HepG2 (cell line): ENCODE measurements around the gene AK6. TPM values are rescaled to one million over a fixed set of nuclear protein-coding genes. Genes with fewer than 3 reads are reported as not detected.
A peak's percentile ranks its signal among the peaks of the same experiment; 100 is the strongest.

Experiments used
- ASH2L ChIP-seq: fragments of 300-600, 200-600 bp; sonication (generic); IDR thresholded peaks from 2 replicates; pipeline ENCODE4 v1.7.0; 2017; ENCODE audit warnings: low read depth, mild to moderate bottlenecking, moderate library complexity, mixed read lengths, low read length; ENCODE audit not compliant: insufficient read length
- BORCS8-MEF2B ChIP-seq: sonication (generic); formaldehyde crosslinking; IDR thresholded peaks from 2 replicates; pipeline ENCODE4 v1.8.0; 2022; ENCODE audit warnings: mild to moderate bottlenecking, missing genetic modification reagents
- DMAP1 ChIP-seq: IDR thresholded peaks from 2 replicates; pipeline ENCODE4 v1.6.1; 2016
- ETV5 ChIP-seq: IDR thresholded peaks from 2 replicates; pipeline ENCODE4 v1.6.1; 2018; ENCODE audit warnings: missing biosample characterization, missing genetic modification reagents, inconsistent platforms, borderline replicate concordance
- EZH2 ChIP-seq: conservative IDR thresholded peaks from 2 replicates; pipeline ENCODE4 v1.6.1; 2012; ENCODE audit warnings: mild to moderate bottlenecking, low read depth, low read length, moderate library complexity
- FOXP1 ChIP-seq, 2 experiments: fragments of 450-650 bp in 1 of 2; IDR thresholded peaks; 2 replicates each; pipeline ENCODE4 v1.6.1; 2017 to 2018; ENCODE audit warnings: antibody characterized with exemption in 1 of 2
- GLI4 ChIP-seq: sonication (generic); formaldehyde crosslinking; IDR thresholded peaks from 2 replicates; pipeline ENCODE4 v1.5.1; 2020; ENCODE audit warnings: missing genetic modification reagents, mild to moderate bottlenecking, moderate library complexity, borderline replicate concordance
- MAFF ChIP-seq: IDR thresholded peaks from 2 replicates; pipeline ENCODE4 v1.6.1; 2011; ENCODE audit warnings: low read depth, low read length, improper control_type of control experiment
- RXRA ChIP-seq: sonication (generic); formaldehyde crosslinking; IDR thresholded peaks from 2 replicates; pipeline ENCODE4 v1.5.1; 2020; ENCODE audit warnings: missing genetic modification reagents
- ZNF326 ChIP-seq: sonication (generic); formaldehyde crosslinking; IDR thresholded peaks from 2 replicates; pipeline ENCODE4 v1.4.0; 2020; ENCODE audit warnings: missing genetic modification reagents, borderline replicate concordance
- ZNF484 ChIP-seq: sonication (generic); formaldehyde crosslinking; IDR thresholded peaks from 2 replicates; pipeline ENCODE4 v1.5.1; 2020; ENCODE audit warnings: mild to moderate bottlenecking, low read depth, missing genetic modification reagents, borderline replicate concordance
- ZNF607 ChIP-seq: sonication (generic); formaldehyde crosslinking; IDR thresholded peaks from 2 replicates; pipeline ENCODE4 v1.5.1; 2020; ENCODE audit warnings: missing genetic modification reagents, mild to moderate bottlenecking, borderline replicate concordance
- ZNF703 ChIP-seq: sonication (generic); formaldehyde crosslinking; IDR thresholded peaks from 2 replicates; pipeline ENCODE4 v1.5.1; 2020; ENCODE audit warnings: missing genetic modification reagents, mild to moderate bottlenecking, moderate library complexity, borderline replicate concordance
- ZNF883 ChIP-seq: sonication (generic); formaldehyde crosslinking; IDR thresholded peaks from 2 replicates; pipeline ENCODE4 v1.5.1; 2020; ENCODE audit warnings: mild to moderate bottlenecking, missing genetic modification reagents; ENCODE audit errors: not compliant biosample characterization
- polyA plus RNA-seq, 8 experiments: library from polyadenylated mRNA; depleted of rRNA in 3 of 8; stranded (reverse) in 7 of 8; unstranded in 1 of 8; fragments of >200 nt; fragmentation: Illumina TruSeq in 4 of 8; extraction: Trizol in 4 of 8; gene quantifications; 2 replicates each; pipeline versions ENCODE4 v1.2.1 to v1.2.3, GENCODE V29; 2011 to 2016; ENCODE audit warnings: low read depth in 4 of 8, missing spikeins in 1 of 8, mixed read lengths in 1 of 8; ENCODE audit not compliant: insufficient read depth in 1 of 8
- total RNA-seq, 5 experiments: library from RNA; depleted of rRNA; stranded (reverse); fragments of >200 nt; fragmentation: Illumina TruSeq; extraction: Trizol; gene quantifications; 2 replicates each; pipeline ENCODE4 v1.2.3, GENCODE V29; 2016; ENCODE audit warnings: low read depth in 1 of 5
- TF ChIP-seq, protein P1 (sequence below): sonication (generic); formaldehyde crosslinking; IDR thresholded peaks from 2 replicates; pipeline ENCODE4 v1.5.1; 2020; ENCODE audit warnings: mild to moderate bottlenecking, missing genetic modification reagents, borderline replicate concordance
- TF ChIP-seq, protein P2 (sequence below), 2 experiments: fragments of 450-650 bp in 1 of 2; sonication (generic) in 1 of 2; formaldehyde crosslinking; IDR thresholded peaks; 2 replicates each; pipeline versions ENCODE4 v1.5.0 to v1.8.0; 2020 to 2022; ENCODE audit warnings: mild to moderate bottlenecking in 1 of 2, missing genetic modification reagents in 1 of 2
- TF ChIP-seq, protein P3 (sequence below): sonication (generic); formaldehyde crosslinking; conservative IDR thresholded peaks from 2 replicates; pipeline ENCODE4 v1.8.1; 2023; ENCODE audit warnings: missing genetic modification reagents
- TF ChIP-seq, protein P4 (sequence below): sonication (generic); formaldehyde crosslinking; IDR thresholded peaks from 2 replicates; pipeline ENCODE4 v1.5.0; 2020; ENCODE audit warnings: mild to moderate bottlenecking, missing genetic modification reagents, borderline replicate concordance

AK6 gene
- total and polyA plus RNA-seq, 2 of the 13 experiments (the other 11 are each of a cell fraction or from before 2014, with no cell fraction given), result 31.1 to 77.2 TPM

DNA sequence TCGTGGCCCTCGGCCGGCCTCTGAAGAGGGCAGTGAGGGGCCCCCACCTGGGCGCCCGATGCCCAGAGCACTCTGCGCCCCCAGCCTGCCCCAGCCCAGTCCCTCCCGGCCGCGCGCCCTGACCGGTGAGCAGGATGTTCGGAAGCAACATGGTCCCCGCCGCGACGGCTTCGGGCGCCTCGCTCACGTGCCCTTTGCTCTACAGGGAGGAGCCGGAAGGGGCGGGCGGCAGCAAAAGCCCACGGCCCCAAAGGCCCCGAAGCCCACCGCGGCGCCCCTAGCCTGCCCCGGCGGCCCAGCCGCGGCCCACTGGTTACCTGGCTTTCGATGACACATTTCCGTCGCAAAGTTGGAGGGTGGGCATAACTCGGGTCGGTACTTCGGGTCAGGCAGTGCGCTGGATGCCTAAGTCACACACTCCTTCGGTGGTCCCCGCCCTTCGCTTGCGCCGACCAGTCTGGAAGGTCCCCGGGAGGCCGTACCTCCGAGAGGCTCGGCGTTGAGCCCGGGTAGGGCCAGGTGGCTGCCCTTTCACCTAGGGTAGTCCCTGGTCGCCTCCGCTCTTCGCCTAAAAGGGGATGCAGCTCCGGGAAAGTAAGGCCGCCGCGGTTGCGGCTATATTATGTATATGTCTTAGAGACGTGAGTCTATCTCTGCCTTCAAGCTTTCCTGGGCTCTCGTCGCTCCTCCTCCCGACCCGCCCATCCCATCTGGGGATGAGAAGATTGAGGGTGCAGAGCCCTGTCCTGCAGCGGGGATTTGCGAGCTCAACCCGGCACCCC is at the start of gene AK6, which contains the start of the genes RAD17 and TAF9 (continued):
- peak; percentile 30 for TF ChIP-seq ZNF883 (CRISPR knock-in tag)
- TF ChIP-seq ETV5 (CRISPR knock-in tag), result peak; percentile 90
- TF ChIP-seq, protein P1, sequence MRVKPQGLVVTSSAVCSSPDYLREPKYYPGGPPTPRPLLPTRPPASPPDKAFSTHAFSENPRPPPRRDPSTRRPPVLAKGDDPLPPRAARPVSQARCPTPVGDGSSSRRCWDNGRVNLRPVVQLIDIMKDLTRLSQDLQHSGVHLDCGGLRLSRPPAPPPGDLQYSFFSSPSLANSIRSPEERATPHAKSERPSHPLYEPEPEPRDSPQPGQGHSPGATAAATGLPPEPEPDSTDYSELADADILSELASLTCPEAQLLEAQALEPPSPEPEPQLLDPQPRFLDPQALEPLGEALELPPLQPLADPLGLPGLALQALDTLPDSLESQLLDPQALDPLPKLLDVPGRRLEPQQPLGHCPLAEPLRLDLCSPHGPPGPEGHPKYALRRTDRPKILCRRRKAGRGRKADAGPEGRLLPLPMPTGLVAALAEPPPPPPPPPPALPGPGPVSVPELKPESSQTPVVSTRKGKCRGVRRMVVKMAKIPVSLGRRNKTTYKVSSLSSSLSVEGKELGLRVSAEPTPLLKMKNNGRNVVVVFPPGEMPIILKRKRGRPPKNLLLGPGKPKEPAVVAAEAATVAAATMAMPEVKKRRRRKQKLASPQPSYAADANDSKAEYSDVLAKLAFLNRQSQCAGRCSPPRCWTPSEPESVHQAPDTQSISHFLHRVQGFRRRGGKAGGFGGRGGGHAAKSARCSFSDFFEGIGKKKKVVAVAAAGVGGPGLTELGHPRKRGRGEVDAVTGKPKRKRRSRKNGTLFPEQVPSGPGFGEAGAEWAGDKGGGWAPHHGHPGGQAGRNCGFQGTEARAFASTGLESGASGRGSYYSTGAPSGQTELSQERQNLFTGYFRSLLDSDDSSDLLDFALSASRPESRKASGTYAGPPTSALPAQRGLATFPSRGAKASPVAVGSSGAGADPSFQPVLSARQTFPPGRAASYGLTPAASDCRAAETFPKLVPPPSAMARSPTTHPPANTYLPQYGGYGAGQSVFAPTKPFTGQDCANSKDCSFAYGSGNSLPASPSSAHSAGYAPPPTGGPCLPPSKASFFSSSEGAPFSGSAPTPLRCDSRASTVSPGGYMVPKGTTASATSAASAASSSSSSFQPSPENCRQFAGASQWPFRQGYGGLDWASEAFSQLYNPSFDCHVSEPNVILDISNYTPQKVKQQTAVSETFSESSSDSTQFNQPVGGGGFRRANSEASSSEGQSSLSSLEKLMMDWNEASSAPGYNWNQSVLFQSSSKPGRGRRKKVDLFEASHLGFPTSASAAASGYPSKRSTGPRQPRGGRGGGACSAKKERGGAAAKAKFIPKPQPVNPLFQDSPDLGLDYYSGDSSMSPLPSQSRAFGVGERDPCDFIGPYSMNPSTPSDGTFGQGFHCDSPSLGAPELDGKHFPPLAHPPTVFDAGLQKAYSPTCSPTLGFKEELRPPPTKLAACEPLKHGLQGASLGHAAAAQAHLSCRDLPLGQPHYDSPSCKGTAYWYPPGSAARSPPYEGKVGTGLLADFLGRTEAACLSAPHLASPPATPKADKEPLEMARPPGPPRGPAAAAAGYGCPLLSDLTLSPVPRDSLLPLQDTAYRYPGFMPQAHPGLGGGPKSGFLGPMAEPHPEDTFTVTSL, result peak; percentile 70
- TF ChIP-seq EZH2, result no peak
- TF ChIP-seq, protein P2, sequence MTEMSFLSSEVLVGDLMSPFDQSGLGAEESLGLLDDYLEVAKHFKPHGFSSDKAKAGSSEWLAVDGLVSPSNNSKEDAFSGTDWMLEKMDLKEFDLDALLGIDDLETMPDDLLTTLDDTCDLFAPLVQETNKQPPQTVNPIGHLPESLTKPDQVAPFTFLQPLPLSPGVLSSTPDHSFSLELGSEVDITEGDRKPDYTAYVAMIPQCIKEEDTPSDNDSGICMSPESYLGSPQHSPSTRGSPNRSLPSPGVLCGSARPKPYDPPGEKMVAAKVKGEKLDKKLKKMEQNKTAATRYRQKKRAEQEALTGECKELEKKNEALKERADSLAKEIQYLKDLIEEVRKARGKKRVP (CRISPR knock-in tag; IDR thresholded peaks at IDR 0.05), result 0 out of 4 replicates have a peak, but pooled peaks of 1 of the 2 experiments have one; percentile 22
- TF ChIP-seq RXRA (CRISPR knock-in tag), result peak; percentile 92
- TF ChIP-seq, protein P3, sequence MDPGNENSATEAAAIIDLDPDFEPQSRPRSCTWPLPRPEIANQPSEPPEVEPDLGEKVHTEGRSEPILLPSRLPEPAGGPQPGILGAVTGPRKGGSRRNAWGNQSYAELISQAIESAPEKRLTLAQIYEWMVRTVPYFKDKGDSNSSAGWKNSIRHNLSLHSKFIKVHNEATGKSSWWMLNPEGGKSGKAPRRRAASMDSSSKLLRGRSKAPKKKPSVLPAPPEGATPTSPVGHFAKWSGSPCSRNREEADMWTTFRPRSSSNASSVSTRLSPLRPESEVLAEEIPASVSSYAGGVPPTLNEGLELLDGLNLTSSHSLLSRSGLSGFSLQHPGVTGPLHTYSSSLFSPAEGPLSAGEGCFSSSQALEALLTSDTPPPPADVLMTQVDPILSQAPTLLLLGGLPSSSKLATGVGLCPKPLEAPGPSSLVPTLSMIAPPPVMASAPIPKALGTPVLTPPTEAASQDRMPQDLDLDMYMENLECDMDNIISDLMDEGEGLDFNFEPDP (CRISPR knock-in tag), result no peak
- TF ChIP-seq GLI4 (CRISPR knock-in tag), result peak; percentile 66; the same call in 1 of the 2 replicates
- TF ChIP-seq MAFF, result no peak
- TF ChIP-seq ZNF607, result no peak
- TF ChIP-seq FOXP1 (IDR thresholded peaks at IDR 0.05), result no peak
- no peak for TF ChIP-seq FOXP1 (CRISPR knock-in tag; IDR thresholded peaks at IDR 0.05)
- TF ChIP-seq DMAP1 (CRISPR knock-in tag), result peak; percentile 98
- 0 out of 2 replicates have a peak, but pooled peaks have one; percentile 62 for TF ChIP-seq ZNF484 (CRISPR knock-in tag)
- TF ChIP-seq ZNF326 (CRISPR knock-in tag), result no peak
- TF ChIP-seq ZNF703 (CRISPR knock-in tag), result no peak; the same call in 1 of the 2 replicates
- TF ChIP-seq BORCS8-MEF2B (CRISPR knock-in tag), result no peak; the same call in 1 of the 2 replicates
- TF ChIP-seq, protein P4, sequence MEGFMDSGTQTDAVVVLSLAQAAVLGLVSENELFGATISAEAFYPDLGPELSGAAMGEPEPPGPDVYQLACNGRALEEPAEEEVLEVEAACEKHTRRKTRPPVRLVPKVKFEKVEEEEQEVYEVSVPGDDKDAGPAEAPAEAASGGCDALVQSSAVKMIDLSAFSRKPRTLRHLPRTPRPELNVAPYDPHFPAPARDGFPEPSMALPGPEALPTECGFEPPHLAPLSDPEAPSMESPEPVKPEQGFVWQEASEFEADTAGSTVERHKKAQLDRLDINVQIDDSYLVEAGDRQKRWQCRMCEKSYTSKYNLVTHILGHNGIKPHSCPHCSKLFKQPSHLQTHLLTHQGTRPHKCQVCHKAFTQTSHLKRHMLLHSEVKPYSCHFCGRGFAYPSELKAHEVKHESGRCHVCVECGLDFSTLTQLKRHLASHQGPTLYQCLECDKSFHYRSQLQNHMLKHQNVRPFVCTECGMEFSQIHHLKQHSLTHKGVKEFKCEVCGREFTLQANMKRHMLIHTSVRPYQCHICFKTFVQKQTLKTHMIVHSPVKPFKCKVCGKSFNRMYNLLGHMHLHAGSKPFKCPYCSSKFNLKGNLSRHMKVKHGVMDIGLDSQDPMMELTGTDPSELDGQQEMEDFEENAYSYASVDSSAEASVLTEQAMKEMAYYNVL (CRISPR knock-in tag), result peak; percentile 70; the same call in 1 of the 2 replicates
- TF ChIP-seq ASH2L, result peak; percentile 97
